ENCODE measurements around the gene DACT2.

DNA sequence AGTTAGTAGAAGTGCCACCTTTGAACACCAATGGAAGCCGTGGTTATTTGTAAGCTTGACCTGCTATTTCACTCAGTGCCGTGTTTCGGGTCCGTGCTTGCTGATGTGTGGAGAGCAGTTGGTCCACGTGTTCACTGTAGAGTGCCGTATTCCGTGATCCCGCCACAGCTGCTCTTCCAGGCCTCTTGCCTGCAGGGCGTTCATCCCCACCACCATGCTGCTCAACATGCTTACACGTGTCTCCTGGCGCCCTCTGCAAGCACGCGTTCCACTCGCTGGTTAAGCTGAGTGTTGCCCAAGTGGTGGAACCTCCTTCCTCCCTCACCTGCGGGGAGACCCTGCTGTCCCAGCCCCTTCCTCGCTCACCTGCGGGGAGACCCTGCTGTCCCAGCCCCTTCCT, 28.0 kb upstream of the DACT2 start:
- TF ChIP-seq, protein P1, sequence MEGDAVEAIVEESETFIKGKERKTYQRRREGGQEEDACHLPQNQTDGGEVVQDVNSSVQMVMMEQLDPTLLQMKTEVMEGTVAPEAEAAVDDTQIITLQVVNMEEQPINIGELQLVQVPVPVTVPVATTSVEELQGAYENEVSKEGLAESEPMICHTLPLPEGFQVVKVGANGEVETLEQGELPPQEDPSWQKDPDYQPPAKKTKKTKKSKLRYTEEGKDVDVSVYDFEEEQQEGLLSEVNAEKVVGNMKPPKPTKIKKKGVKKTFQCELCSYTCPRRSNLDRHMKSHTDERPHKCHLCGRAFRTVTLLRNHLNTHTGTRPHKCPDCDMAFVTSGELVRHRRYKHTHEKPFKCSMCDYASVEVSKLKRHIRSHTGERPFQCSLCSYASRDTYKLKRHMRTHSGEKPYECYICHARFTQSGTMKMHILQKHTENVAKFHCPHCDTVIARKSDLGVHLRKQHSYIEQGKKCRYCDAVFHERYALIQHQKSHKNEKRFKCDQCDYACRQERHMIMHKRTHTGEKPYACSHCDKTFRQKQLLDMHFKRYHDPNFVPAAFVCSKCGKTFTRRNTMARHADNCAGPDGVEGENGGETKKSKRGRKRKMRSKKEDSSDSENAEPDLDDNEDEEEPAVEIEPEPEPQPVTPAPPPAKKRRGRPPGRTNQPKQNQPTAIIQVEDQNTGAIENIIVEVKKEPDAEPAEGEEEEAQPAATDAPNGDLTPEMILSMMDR (conservative IDR thresholded peaks at IDR 0.05 in 1 of 2, IDR thresholded peaks at IDR 0.05 in 1 of 2; ENCODE audit: low read depth in 1 of 2, low read length in 2 of 2) = no peak
- no peak for TF ChIP-seq EZH2 (IDR thresholded peaks at IDR 0.05; ENCODE audit: low read length, missing control alignments)
